ENCODE data around the gene SND1.
A peak's percentile ranks its signal among the peaks of the same experiment; 100 is the strongest.

Gene SND1

DNA sequence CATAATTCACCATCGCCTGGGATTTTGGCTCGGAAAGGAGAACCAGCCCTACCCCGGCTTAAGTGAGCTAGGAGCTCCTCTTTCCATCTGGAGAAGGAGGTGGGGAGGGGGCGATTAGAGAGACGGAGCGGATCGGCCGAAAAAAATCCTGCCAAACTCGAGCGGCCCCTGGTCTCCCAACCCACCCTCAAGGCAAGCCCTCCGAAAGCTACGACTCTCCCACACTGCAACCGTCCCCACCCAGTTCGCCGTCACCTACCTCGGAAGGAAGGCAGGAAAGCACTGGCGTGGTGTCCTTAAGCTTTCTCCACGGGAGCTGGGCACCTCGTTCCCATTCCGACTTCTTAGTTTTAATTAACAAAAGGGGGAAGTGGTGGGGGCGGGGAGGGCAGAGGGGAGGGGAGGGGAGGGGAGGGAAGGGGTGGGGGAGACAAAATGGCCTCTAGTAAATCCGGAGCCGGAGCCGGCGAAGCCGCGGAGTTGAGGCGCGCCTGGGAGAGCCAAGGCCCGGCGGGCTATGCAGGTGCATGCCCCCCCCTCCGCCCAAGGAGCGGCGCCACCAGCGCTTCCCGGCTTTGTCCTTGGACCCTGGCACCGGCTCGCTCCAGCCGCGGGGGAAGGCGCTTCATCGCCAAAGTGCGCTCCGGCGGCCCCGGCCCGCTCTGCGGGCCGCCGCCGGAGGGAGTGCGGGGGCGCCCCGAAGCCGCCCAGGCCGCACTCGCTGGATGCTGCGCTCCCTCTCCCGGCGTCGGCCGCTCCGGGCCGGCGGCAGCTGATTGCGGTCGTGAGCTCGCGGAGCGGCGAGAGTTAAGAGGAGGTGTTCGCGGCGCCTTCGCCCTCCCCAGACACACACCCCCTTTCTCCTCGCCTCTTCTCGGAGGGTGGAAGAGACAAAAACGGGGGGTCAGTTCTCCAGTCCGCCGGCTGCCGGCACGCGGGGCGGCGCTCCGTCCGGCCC, 378.9 kb downstream of the SND1 start, which contains the start of gene LRRC4:
LRRC4 (minus strand) TSS at position 784 of the 958 bp plus-strand sequence. CDS start 797 bp downstream, outside the sequence.
- peak; percentile 32 to 78 (median 60) for DNase-seq

DNA sequence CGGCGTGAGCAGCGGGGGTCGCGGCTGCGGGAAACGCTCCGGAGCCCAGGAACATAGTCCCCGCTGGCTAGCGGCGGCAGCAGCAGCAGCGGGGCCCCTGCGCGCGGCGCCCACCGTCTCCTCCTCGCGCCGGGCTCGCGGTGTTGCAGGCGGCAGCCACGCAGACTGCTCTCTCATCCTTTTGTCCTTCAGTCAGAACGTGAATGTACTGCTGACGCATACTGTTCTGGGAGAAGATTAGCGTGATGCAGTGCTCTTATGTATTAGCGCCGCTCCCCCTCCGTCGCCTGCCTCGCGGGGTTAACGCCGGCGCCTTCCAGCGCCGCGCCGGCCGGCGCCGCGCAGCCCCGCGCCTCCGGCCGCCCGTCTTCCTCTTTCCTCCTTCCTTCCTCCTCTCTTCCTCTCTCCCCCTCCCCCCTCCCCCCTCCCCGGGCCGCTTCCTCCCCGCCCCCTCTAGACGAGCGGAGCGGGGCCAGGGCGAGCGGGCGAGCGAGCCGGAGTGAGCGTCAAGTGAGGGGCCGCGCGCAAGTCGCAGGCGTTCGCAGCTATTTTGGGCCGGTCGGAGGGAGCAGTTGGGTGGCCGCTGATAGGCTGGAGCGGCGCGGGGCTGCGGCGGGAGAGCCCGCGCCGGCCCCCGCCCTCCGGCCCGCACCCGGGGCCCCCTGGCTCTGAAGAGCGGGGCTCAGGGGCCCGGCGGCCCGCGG, 380.1 kb downstream of the SND1 start:
- DNase-seq = peak; percentile 81 to 87 (median 82)

DNA sequence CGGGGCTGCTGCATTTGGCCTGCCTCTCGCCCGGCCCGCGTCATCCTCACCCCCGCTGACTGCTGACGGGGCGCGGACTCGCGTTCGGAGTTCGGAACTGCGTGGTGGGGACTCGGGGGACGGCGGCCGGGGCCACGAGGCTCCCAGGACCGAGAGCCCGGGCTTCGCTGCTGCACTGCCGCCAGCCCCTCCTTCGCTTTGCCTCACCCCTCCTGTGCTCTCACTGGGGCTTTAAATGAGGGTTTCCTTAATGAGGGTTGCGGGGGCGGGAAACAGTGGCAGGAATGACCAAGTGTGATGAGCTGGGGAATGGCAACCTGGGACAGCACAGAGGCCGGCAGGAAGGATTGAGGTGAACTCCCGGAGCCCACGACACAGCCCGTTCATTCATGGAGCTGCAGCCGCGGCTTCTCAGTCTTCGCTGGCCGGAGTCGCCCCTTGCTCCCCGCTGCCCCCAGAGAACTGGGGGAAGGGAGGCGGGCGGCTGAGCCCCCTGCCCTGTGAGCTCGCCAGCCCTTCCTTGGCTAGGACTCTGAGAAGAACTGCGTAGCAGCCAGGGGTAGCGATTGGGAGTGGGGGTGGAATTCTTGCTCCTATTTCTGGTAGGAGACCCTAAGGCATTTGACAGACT, 380.7 kb downstream of the SND1 start:
- DNase-seq = peak; percentile 49 to 71 (median 62)

DNA sequence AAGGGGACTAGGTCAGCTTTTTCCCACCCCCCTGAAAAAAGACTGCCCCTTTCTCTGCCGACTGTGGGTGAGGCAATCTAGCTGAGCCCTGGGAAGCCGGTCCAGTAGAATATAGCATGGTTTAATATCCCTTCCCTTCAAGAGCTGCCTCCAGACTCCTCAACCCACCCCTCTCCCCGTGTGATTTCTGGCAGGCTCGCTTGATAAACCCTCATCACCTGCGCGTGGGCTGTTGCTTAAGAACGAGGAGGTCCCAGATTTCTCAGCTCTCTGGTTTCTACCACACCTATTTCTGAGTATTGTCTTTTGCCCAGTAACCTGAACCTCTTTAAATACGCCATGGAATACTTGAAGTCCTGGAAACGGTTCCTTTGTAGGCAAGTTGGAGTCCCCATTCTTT, 381.3 kb downstream of the SND1 start:
- no peak for DNase-seq

DNA sequence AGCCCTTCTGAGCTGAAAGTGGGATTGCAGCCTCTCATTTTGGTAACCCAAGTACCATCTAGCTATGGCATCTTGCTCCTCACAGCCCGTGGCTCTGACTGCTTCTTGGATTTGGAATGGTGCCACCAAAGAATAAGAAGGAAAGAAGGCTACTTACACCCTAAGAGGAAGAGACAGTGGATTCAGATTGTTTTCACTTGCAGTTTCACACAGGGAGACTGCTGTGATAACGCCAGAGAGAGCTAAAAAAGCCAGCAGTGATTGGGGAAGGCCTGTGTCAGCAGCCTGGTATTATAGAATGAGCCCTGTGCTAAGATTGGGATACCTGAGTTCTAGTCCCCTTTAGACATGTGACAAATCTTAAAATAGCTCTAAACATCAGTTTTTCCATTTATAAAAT, 382.8 kb downstream of the SND1 start:
- DNase-seq = no peak

DNA sequence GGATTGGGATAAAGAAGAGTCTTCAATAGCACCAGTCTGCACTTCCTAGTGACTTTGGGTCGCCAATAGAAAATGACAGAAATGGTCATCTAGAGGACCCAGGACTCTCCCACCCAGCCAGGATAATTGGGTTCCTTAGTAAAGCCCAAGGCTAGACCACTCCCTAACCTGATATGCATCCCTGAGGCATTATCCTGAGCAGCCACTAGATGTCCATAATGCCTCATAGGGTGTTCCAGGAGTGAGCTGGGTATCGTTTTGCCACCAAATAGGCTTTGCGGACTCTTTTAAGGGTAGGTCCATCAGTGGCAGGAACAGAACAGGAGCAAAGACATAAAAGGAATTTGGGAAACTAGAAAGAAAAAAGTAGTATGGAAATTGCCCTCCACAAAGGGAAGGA, 383.7 kb downstream of the SND1 start:
- no peak for DNase-seq

DNA sequence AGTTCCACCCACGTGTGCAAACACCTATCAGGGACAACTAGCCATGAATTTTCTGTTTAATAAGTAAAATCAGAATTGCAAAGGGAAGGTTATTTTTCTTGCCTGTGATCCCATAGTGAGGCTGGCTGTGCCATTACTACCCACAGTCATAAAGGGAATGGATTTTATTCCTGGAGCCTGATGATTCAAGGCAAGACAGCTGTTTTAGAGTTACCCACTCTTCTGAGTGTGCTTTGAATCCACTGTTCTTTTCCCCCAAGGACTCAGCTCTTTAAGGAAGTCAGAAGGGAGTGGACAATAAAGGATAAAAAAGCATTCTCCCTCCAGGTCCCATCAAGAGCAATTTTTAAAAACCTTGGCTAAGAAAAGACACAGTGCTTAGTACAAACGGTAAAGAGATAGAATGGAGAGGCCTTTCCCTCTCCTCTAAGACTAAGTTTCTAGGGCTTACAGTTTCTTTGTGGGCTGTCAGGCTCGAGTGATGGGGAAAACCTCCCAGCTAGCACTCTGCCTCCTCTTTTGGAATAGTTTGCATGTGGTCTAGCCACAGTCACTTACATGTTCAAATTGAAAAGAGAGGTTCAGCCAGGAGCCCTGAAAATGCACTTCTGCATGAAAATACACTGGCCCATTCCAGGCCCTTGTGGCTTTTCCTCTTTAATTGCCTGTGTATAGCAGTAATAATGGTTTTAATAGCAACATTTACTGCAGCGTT, 384.4 kb downstream of the SND1 start:
- no peak for DNase-seq

DNA sequence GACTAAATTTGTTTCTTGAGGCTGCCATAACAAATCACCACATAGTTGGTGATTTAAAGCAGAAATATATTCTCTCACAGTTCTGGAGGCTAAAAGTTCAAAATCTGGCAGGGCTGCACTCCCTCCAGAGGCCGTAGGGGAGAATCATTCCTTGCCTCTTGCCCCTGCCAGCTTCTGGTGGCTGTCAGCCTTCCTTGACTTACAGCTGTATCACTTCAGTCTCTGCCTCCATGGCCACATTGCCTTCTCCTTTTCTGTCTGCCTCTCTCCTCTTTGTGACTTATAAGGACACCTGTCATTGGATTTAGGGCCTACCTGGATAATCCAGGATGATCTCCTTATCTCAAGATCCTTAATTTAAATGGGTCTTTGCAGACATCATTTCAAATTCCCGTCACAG, 385.1 kb downstream of the SND1 start:
- DNase-seq = no peak

DNA sequence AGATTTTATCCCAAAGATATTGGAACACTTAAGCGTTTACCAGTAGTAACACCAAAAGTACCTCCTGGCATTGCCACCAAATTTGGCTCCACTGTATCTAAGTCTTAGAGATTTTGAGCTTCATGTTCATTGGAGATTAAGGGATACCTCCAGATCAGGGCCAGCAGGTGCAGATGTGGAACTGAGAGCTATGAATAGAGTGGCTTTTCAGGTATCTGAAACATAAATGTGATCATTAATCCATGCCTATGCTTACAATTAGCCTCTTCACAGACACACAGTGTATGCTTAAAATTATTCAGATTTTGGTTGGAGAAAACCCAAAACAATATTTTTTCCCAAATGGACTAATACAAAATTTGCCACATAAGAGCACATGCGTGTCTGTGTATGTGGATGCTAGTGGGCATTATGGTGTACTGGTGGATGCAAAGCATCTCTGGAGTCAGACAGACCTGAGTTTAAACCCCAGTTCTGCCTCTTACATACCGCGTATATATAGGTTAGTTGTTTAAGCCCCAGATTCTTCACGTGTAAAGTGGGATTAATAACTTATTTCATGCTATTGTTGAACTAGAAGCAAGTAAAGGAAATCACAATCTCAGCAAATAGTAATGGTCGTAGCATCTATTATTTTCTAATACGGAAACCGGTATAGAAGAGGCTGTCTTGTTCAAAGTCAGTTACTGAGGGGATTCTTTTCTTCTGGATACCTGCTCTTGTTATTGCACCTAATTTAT, 386.1 kb downstream of the SND1 start:
- no peak for DNase-seq

DNA sequence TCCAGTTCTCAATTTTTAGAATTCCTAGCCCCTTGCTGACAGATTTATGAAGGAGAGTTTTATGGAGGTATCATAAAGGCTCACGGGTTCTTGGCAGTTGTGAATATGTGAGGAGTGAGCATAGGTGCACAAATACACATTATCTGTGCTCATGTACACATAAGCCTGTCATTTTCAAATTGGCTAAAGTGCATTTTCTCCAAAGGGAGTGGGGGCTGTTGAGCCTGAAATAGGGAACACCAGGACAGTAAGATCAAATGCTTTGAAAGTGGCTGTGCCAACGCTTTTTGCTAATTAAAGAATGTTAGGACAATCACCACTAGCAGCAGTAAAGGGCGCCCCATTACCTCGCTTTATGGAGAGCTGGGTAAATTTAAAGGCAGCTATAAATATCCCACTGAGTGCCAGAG, 387.6 kb downstream of the SND1 start:
- DNase-seq = no peak

DNA sequence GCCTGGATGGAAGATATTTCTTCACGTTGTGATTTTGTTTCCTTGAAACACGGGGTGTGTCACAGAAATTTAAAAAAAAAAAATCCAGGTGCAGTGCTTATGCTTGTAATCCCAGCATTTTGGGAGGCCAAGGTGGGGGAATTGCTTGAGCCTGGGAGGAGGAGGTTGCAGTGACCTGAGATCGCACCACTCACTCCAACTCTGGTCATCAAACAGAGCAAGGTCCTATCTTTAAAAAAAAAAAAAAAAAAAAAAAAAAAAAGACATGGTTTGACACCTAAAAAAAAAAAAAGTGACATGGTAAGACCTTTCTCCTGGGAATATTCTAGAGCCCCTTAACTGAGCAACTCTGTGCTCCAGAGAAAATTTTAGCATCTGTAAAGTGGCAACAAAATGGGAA, 388.2 kb downstream of the SND1 start:
- DNase-seq = no peak

DNA sequence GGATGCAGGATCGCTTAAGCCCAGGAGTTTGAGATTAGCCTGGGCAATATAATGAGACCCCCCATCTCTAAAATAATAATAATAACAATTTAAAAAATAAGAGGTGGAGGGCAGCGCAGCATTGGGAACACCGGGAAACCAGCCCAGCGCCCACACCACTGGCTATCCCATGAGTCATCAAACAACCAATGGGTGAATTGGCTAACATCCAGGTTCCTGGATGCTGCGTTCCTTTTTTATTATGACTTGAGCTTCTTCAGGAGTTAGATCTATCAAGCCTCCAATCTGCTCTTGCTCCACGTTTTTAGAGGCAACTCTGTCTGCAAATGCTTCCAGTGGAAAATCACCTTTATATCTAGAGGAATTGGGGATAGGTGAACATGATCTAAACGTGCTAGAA, 389.2 kb downstream of the SND1 start:
- DNase-seq = peak; percentile 42 to 71 (median 63)

DNA sequence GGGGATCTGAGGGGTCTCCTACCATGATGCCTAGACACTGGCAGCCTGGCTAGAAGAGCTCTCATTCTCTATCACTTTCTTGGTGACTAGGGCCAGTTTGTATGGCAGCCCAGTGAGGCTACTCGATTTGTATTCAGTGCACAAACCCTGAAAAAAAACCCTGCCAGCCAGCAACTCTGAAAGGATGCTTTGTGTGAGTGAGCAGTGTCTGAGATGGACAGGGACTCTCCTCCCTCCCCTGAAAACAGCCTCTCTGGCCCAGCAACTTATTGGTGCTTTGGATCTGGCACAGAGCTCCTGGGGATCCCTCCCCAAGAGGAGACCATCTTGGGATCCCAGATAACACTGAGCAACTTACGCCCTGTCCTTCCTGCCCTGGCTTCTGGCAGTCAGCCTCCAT, 390.0 kb downstream of the SND1 start:
- DNase-seq = no peak

DNA sequence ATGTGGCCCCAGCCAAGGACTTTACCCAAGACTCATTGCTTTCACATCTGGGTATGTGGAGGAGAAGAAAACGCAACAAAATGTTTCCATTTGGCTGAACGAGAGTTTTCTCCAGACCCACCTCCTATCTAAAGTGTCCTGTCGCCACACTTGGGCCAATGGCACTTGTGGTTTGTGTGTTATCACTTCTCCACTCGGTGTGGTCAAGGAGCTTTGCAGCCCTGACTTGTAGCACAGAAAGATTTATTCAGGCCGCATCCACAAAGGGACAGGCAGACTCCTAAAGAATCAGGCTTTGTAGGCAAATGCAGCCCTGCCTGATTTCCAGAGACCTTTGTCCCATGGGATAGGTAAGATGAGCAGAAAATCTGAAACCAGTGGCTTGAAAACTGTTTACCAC, 392.1 kb downstream of the SND1 start:
- no peak for DNase-seq

DNA sequence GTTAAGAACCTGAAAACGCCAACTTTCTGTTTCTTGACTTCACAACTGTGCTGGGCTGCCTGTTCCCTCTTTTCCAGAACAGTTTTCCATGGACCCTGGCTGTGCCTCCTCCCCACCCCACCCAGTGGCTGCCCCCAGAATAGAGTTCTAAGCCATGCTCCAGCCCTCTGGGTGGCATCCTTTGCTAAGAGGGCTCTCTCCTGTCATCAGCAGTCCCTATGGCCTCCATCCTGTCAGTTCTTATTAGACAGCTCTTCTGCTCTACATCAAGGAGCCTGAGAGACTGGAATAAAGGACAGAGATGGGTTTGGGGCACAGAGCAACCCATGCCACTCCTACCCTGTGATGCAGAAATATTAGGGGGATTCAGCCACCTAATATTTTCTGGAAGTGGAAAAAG, 393.2 kb downstream of the SND1 start:
- DNase-seq = no peak

DNA sequence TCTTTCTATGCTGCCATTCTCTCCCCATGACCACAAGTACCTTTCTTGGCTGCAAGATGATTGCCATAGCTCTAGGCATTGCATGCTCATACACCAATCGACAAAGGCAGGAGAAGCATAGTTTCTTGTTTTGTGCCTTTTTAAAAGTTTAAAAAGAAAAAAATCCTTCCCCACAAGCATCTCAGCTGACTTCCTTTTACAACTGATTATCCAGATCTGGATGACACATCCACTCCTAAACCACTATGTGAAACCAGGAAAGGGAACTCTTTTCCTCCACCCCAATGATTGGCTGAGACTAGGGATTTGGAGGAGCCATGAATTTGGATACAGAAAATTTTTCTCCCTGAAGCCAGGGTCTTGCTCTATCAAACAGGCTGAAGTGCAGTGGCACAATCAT, 393.8 kb downstream of the SND1 start:
- DNase-seq = peak; percentile 41 to 64 (median 61)

DNA sequence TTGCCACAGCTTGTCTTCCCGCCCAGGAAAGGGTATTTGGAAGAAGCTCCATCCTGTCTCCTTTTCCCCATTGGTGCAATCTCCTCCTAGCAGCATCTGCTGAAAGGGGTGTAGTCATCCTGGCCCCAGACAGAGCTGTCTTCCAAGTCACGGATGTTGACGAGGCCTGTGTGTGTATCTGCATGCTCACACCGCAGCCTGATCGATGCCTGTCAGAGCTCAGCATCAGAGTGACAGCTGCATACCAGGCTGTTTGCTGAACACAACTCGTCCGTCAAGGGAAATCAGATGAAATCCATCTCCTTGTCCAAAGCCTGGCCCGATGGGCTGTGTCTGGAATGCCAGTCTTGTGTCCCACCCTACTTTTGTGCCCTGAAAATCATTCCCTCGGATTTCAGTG, 400.4 kb downstream of the SND1 start:
- no peak for DNase-seq

DNA sequence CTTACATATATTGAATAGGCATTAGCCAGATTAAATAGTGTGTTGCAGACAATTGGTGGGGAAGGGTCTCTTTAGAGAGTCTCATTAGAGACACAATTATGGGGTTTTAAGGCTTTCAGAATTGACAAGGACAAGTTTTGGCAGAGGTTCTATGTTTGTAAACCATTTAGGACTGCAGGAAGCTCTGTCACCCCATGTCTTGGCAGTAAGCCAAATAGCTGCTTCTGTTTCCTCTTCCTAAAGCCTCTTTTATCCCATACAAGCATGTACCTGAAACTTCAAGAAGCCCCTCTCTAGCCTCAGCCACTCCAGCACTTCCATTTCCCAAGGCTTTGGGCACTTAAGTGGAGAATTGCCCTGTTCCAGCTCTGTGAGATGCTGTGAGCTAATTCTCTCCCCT, 401.0 kb downstream of the SND1 start:
- DNase-seq = peak; percentile 39 to 51 (median 44)

DNA sequence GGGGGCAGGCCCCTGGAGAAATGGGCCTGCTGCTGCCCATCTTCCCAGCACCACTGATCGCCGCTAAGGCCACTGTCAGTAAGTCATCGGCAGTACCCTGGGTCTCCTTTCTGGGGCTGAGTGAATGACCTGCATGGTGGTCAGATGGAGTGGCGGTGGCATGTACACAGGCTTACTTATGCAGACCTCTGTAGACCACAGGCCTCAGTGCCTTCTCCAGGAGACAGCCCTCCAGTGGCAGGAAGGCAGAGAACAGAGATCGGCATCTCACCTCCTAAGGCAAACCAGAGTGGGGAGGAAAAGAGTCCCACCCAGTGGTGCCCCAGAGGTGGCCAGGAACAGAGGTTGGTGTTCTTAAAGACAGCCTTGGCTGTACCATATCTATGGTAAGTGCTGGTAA, 402.0 kb downstream of the SND1 start:
- no peak for DNase-seq

DNA sequence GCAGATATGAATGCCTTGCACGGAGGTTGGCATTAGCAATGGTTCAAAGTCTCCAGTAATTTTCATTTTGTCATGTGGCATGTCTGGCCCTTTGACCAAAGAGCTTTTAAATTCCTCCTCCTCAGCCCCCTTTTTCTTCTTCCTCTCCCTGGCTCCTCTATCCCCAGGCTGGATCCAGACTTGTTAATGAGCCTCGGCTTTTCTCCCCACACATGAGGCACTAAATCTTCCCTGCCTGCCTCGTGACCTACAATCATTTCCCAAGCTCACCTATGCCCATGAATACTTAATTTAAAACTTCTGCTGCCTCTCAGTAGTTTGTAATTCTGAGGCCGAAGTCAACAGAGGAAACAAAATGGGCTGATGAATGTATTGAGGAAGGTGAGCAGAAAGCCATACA, 402.5 kb downstream of the SND1 start:
- no peak for DNase-seq

DNA sequence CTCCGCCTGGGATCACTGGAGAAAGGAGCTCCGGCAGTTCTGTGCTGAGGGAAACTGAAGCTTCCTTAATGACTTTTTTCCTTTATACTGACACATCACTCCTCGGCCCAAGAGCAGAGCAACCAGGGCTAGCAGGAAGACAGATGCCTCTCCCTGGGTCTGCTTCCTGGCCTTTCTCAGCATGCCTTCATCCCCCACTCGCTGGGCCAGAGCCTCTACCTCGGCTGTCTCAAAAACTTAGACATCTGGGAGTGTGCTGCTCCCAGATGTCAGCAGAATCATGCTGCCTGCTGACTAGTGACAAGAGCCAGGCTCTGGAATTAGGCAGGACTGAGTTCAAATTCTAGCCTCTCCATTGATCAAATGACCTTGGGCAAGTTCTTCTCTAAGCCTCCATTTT, 403.6 kb downstream of the SND1 start:
- DNase-seq = no peak

DNA sequence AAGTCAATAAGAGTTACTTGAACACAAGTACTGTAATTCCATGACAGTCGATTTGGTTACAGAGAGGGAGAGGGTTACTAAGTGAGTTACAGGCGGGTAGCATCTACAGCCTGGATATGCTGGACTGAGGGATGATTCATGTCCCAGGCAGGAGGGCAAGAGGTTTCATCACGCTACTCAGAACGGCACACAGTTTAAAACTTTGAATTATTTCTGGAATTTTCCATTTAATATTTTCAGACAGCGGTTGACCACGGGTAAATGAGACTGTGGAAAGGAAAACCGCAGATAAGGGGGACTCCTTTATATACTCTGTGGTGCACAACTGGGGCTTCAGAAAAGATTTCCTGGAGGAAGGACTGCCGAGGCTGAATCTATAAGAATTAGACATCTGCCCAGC, 404.9 kb downstream of the SND1 start:
- DNase-seq = no peak

Data from suppressor macrophage treated with lipopolysaccharide for 1 hour (primary cell).